Measurements from ENCODE around the gene TIMM13.

DNA sequence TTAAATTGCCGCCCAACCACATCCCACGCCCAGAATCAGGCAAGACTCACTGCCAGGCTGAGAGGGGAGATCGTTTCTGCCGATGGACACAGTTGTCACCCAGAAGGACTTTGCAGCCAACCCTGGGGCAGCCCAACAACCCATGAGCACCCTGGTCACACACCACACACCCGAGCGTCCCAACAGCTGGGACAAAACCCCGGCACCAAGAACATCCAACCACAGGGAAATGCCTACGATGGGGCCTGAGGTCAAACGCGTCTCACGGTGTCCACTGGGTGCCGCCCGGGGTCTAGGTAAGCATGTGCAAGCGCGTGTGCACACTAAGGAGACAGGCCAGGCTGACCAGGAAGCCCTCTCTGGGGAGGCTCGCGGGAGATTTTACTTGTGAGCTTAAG is 16.4 kb upstream of the TIMM13 start:
- TF ChIP-seq, protein P1, sequence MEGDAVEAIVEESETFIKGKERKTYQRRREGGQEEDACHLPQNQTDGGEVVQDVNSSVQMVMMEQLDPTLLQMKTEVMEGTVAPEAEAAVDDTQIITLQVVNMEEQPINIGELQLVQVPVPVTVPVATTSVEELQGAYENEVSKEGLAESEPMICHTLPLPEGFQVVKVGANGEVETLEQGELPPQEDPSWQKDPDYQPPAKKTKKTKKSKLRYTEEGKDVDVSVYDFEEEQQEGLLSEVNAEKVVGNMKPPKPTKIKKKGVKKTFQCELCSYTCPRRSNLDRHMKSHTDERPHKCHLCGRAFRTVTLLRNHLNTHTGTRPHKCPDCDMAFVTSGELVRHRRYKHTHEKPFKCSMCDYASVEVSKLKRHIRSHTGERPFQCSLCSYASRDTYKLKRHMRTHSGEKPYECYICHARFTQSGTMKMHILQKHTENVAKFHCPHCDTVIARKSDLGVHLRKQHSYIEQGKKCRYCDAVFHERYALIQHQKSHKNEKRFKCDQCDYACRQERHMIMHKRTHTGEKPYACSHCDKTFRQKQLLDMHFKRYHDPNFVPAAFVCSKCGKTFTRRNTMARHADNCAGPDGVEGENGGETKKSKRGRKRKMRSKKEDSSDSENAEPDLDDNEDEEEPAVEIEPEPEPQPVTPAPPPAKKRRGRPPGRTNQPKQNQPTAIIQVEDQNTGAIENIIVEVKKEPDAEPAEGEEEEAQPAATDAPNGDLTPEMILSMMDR (IDR thresholded peaks at IDR 0.05), result no peak
- TF ChIP-seq POLR2A (IDR thresholded peaks at IDR 0.05), result no peak

All from vagina (tissue), 2 donors.